Suprapubic skin (tissue), 3 donors: ENCODE results near the gene MALAT1.

ENCODE experiments used
- POLR2AphosphoS5 ChIP-seq, 3 donors: sonication (generic); formaldehyde crosslinking; IDR thresholded peaks; one replicate each; pipeline ENCODE4 v1.6.1; 2017; ENCODE audit warnings: antibody characterized with exemption in 3 of 3
- TF ChIP-seq, protein P1 (sequence below), 2 donors: fragments of 200-600 bp in 1 of 2; fragments of 450-650 bp in 1 of 2; sonication (generic) in 1 of 2; IDR thresholded peaks; one replicate each; pipeline ENCODE4 v1.5.1; 2016 to 2019; ENCODE audit warnings: antibody characterized with exemption in 2 of 2, mild to moderate bottlenecking in 1 of 2, moderate library complexity in 1 of 2

DNA sequence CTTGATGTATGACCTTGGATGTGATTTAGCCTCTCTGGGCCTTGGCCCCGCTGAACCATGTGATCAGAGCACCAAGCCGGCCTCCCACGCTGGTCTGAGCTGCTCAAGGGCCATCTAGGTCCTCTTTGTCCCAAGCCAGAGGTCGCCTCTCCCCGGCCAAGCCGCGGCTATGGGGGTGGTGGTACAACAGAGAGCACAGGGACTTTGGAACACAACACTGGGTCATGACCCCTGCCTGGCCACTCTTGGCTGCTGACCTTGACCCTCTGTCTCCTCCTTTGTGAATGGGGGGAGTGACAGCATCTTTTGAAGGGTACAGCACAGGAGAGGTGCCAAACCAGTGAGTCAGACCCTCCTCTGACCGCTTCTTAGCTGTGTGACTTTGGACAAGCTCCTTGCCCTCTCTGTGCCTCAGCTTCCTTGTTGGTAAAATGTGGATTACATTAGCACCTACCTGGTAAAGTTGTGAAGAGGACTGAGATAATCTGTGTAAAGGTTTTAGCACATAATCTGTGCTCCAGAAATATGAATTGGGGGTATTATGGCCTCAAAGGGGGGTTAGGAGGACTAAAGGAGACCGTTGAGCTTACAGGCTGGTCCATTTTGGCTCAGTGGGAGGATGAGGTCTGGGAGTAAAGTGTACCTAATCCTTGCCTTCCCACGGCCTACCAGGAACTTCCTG lies 30.8 kb downstream of the MALAT1 start:
- TF ChIP-seq, protein P1, sequence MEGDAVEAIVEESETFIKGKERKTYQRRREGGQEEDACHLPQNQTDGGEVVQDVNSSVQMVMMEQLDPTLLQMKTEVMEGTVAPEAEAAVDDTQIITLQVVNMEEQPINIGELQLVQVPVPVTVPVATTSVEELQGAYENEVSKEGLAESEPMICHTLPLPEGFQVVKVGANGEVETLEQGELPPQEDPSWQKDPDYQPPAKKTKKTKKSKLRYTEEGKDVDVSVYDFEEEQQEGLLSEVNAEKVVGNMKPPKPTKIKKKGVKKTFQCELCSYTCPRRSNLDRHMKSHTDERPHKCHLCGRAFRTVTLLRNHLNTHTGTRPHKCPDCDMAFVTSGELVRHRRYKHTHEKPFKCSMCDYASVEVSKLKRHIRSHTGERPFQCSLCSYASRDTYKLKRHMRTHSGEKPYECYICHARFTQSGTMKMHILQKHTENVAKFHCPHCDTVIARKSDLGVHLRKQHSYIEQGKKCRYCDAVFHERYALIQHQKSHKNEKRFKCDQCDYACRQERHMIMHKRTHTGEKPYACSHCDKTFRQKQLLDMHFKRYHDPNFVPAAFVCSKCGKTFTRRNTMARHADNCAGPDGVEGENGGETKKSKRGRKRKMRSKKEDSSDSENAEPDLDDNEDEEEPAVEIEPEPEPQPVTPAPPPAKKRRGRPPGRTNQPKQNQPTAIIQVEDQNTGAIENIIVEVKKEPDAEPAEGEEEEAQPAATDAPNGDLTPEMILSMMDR (IDR thresholded peaks at IDR 0.05): no peak
- no peak for TF ChIP-seq POLR2AphosphoS5 (IDR thresholded peaks at IDR 0.05)
